Body of pancreas (tissue), 4 donors: ENCODE results near the gene SMOC2. TPM values are rescaled to one million over a fixed set of nuclear protein-coding genes. Genes with fewer than 3 reads are reported as not detected.

Experiments
- ATAC-seq: fragments of 150-250 bp; one replicate; pipeline ENCODE4 v1.9.1; 2016
- DNase-seq, 4 donors: peaks; one replicate each; pipeline ENCODE4 v3.0.0-alpha.2; 2019
- H3K27ac ChIP-seq, 4 donors: fragments of 200-600 bp; sonication (generic); 1 replicate in 3 of 4; 2 replicates in 1 of 4; pipeline versions ENCODE4 v1.5.1 to v1.6.1; 2016 to 2019; ENCODE audit warnings: mild to moderate bottlenecking in 1 of 4, mixed read lengths in 1 of 4, moderate library complexity in 1 of 4
- H3K27me3 ChIP-seq, 2 donors: fragments of 200-600 bp; sonication (generic); one replicate each; pipeline ENCODE4 v1.6.0; 2016; ENCODE audit warnings: mild to moderate bottlenecking in 1 of 2
- H3K36me3 ChIP-seq, 2 donors: fragments of 200-600 bp; sonication (generic); replicated peaks in 1 of 2; 2 replicates each; pipeline ENCODE4 v1.5.1; 2016; ENCODE audit warnings: low read depth in 2 of 2; ENCODE audit not compliant: insufficient read depth in 1 of 2
- H3K4me1 ChIP-seq: fragments of 200-600 bp; sonication (generic); one replicate; pipeline ENCODE4 v1.6.0; 2016
- H3K4me3 ChIP-seq, 2 donors: fragments of 200-600 bp; sonication (generic); 1 replicate in 1 of 2; 2 replicates in 1 of 2; pipeline ENCODE4 v1.5.1; 2016 to 2019
- H3K9me3 ChIP-seq, 3 donors: fragments of 200-600 bp; sonication (generic); 1 replicate in 2 of 3; 2 replicates in 1 of 3; pipeline ENCODE4 v1.5.1; 2016
- CTCF ChIP-seq, 7 experiments: fragments of 450-650 bp in 4 of 7; fragments of 200-600 bp in 3 of 7; sonication (generic) in 3 of 7; IDR thresholded peaks; one replicate each; pipeline ENCODE4 v1.5.1; 2016 to 2019; ENCODE audit warnings: antibody characterized with exemption in 7 of 7
- POLR2A ChIP-seq, 3 donors: fragments of 450-650 bp; IDR thresholded peaks; one replicate each; pipeline ENCODE4 v1.6.1; 2016; ENCODE audit warnings: antibody characterized with exemption in 3 of 3, mild to moderate bottlenecking in 2 of 3
- WGBS, 2 donors: methylation state at CpG; one replicate each; pipeline ENCODE4 v1.1.5; 2017; 5-methylcytosine and 5-hydroxymethylcytosine counted together
- intact Hi-C: fragments of 100-400 bp; cut with DNase I; formaldehyde crosslinking; loops from one replicate; pipeline ENCODE4 v1.15.1; 2023
- total RNA-seq, 2 donors: library from RNA; depleted of rRNA; stranded (reverse); fragments of >200 nt; gene quantifications; one replicate each; pipeline ENCODE4 v1.1.0, GENCODE V29; 2016

The SMOC2 gene
- total RNA-seq, 2 donors from 2014 or later, result 22.7 to 31.4 TPM

DNA sequence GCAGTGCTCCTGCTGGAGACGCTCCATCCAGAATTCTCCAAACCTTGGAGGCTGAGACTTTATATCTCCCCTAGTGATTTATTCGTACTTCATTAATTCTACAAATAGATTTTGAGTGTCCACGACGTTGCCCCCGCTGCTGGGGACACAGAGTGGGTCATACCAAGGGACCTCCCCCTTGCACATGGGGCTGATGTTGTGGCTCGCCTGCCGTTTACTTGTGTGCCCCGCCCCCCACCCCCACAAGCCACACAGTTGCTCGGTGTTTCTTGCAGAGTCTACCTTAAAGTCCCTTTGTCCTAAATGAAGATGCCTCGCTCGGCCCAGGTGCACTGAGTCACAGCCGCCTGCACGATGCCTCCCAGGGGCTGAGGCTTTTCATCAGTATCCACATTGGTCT, 20.3 kb upstream of the SMOC2 start:
- Histone ChIP-seq H3K27ac (no peak overlapping the region), H3K27me3 (no peaks in the 10 kb centered on the region), H3K36me3 (no peaks in the 10 kb centered on the region), H3K4me1 (no peaks in the 10 kb centered on the region), H3K4me3 (no peak overlapping the region), H3K9me3 (no peaks in the 10 kb centered on the region)
- WGBS, 2 donors, result 79 to 88% methylated on average over 13 of the region's 13 CpGs
- DNase-seq (no peak), ATAC-seq (no peak)
- intact Hi-C loops, result no loop called here
- TF ChIP-seq POLR2A (IDR thresholded peaks at IDR 0.05) (no peak), CTCF (IDR thresholded peaks at IDR 0.05) (no peak)

DNA sequence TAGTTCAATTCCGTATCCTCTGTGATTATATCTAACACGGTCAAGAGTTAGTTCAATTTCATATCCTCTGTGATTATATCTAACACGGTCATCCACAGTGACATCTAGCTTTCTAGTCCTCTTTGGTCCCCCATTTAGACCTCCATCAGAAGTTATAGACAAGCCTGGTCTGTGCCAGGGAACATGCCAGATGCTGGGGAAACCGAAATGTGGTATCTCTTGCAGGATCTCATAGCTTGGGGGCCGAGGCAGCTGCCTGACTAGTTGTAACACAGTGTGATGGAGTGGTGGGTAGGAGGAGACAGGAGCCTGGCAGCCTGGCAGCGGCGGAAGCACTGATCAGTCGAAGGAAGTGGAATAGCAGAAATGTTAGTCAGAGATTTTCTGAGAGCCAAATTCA, 13.8 kb upstream of the SMOC2 start:
- Histone ChIP-seq H3K36me3 (no peaks in the 10 kb centered on the region), H3K27me3 (peaks cover 0 to 8% of the 10 kb centered on the region in 2 donors), H3K9me3 (no peaks in the 10 kb centered on the region), H3K27ac (no peak overlapping the region), H3K4me1 (no peaks in the 10 kb centered on the region), H3K4me3 (no peak overlapping the region)
- no peak for ATAC-seq
- intact Hi-C loops, result no loop called here
- TF ChIP-seq POLR2A (IDR thresholded peaks at IDR 0.05), result no peak
- TF ChIP-seq CTCF (IDR thresholded peaks at IDR 0.05), result no peak
- WGBS, 2 donors, result 77 to 86% methylated on average over 8 of the region's 8 CpGs
- DNase-seq, result no peak

- DNase-seq, result no peak
- no peak for ATAC-seq
- WGBS, 2 donors, result 63 to 74% methylated on average over 9 to 14 of the region's 14 CpGs
- Histone ChIP-seq H3K4me1 (no peaks in the 10 kb centered on the region), H3K27me3 (peaks cover 0 to 8% of the 10 kb centered on the region in 2 donors), H3K27ac (no peak overlapping the region), H3K36me3 (no peaks in the 10 kb centered on the region), H3K4me3 (no peak overlapping the region), H3K9me3 (no peaks in the 10 kb centered on the region)
- intact Hi-C loops, result no loop called here
- TF ChIP-seq POLR2A (IDR thresholded peaks at IDR 0.05) (no peak), CTCF (IDR thresholded peaks at IDR 0.05) (no peak)
Measured at GRCh38 chr6:168428052-168428826, 12.7 kb upstream of the SMOC2 start.

GRCh38 chr6:168428863-168429262, 12.1 kb upstream of the SMOC2 start:
- Histone ChIP-seq H3K9me3 (no peaks in the 10 kb centered on the region), H3K27me3 (peaks cover 0 to 8% of the 10 kb centered on the region in 2 donors), H3K36me3 (no peaks in the 10 kb centered on the region), H3K27ac (no peak overlapping the region), H3K4me3 (no peak overlapping the region), H3K4me1 (no peaks in the 10 kb centered on the region)
- DNase-seq (no peak), ATAC-seq (no peak)
- intact Hi-C loops, result no loop called here
- WGBS, 2 donors, result 80 to 85% methylated on average over 1 of the region's 1 CpG
- no peak for TF ChIP-seq POLR2A (IDR thresholded peaks at IDR 0.05)
- TF ChIP-seq CTCF (IDR thresholded peaks at IDR 0.05), result peak in 1 of 7 experiments; percentile 4

GRCh38 chr6:168432196-168432595, 8.8 kb upstream of the SMOC2 start:
- H3K9me3 ChIP-seq, result no peaks in the 10 kb centered on the region
- TF ChIP-seq CTCF (IDR thresholded peaks at IDR 0.05) (no peak), POLR2A (IDR thresholded peaks at IDR 0.05) (no peak)
- DNase-seq (no peak), ATAC-seq (no peak)
- H3K27me3 ChIP-seq, result peaks cover 0 to 8% of the 10 kb centered on the region in 2 donors
- H3K36me3 ChIP-seq, result no peaks in the 10 kb centered on the region
- no peak overlapping the region for H3K4me3 ChIP-seq
- no peak overlapping the region for H3K27ac ChIP-seq
- H3K4me1 ChIP-seq, result no peaks in the 10 kb centered on the region
- intact Hi-C loops, result no loop called here
- WGBS, 2 donors, result 68 to 81% methylated on average over 8 of the region's 9 CpGs
